BJ (cell line): ENCODE results near the gene ARHGAP42. TPM values are rescaled to one million over a fixed set of nuclear protein-coding genes. Genes with fewer than 3 reads are reported as not detected.

Source experiments
- CTCF ChIA-PET: fragments of 350-600 bp; formaldehyde crosslinking; extraction: SDS; loops from one replicate; lab custom pipeline; 2021; ENCODE audit warnings: antibody characterized with exemption, inconsistent platforms; lab: Yijun Ruan, JAX
- POLR2A ChIA-PET: fragments of 300-600 bp; sonication (Branson Sonifier 250); formaldehyde crosslinking; extraction: SDS; loops from one replicate; lab custom pipeline; 2021; ENCODE audit warnings: antibody characterized with exemption; lab: Charles Lee
- DNase-seq: peaks from one replicate; pipeline ENCODE4 v3.0.0-alpha.2; 2011; ENCODE audit warnings: low read depth
- H3K27me3 ChIP-seq: 2 replicates; pipeline ENCODE4 v1.6.0; 2011; ENCODE audit warnings: low read length; ENCODE audit not compliant: control insufficient read depth, insufficient read depth
- H3K36me3 ChIP-seq: 2 replicates; pipeline ENCODE4 v1.5.1; 2011; ENCODE audit warnings: low read length; ENCODE audit not compliant: control insufficient read depth, insufficient read depth
- H3K4me3 ChIP-seq: 2 replicates; pipeline ENCODE4 v1.5.1; 2011; ENCODE audit warnings: low read depth, mild to moderate bottlenecking, control low read depth, low read length
- CTCF ChIP-seq: IDR thresholded peaks from 2 replicates; pipeline ENCODE4 v1.5.1; 2011; ENCODE audit warnings: low read depth, mild to moderate bottlenecking, control low read depth, inconsistent platforms, low read length, moderate library complexity; ENCODE audit not compliant: insufficient read depth
- polyA plus RNA-seq: library from polyadenylated mRNA; depleted of rRNA; stranded (reverse); fragments of >200 nt; gene quantifications from 2 replicates; pipeline ENCODE4 v1.2.3, GENCODE V29; 2011

Gene ARHGAP42
- polyA plus RNA-seq, 1 experiment, result 0.76 TPM

GRCh38 chr11:100686476-100687053 is 523 bp upstream of the ARHGAP42 start:
- ChIA-PET POLR2A (no interaction called here), CTCF (no interaction called here)
- H3K27me3 ChIP-seq, result no peaks in the 10 kb centered on the region
- no peak for DNase-seq
- peak overlapping the region; percentile 53 for H3K4me3 ChIP-seq
- H3K36me3 ChIP-seq, result no peaks in the 10 kb centered on the region
- TF ChIP-seq CTCF, result no peak

- H3K4me3 ChIP-seq, result peak overlapping the region; percentile 53
- peak; percentile 30 for DNase-seq
- ChIA-PET CTCF (interaction anchor here (0.7 to 2.2 kb wide), 18 partner anchors 10 to 244 kb away, joined by 3 to 13 read pairs (median 4); no protein-coding TSS in a partner anchor), POLR2A (no interaction called here)
- H3K27me3 ChIP-seq, result no peaks in the 10 kb centered on the region
- no peaks in the 10 kb centered on the region for H3K36me3 ChIP-seq
- TF ChIP-seq CTCF, result peak; percentile 75
Observed at GRCh38 chr11:100687630-100688395, 725 bp downstream of the ARHGAP42 start.

- ChIA-PET POLR2A (no interaction called here), CTCF (interaction anchor here (0.6 to 2.2 kb wide), 4 partner anchors 10 to 238 kb away, joined by 3 to 7 read pairs (median 3); no protein-coding TSS in a partner anchor)
- no peak overlapping the region for H3K4me3 ChIP-seq
Observed at GRCh38 chr11:100689141-100689540, 2.1 kb downstream of the ARHGAP42 start.

GRCh38 chr11:100691896-100692653 is 5.0 kb downstream of the ARHGAP42 start:
- POLR2A ChIA-PET, result no interaction called here
- no peak for DNase-seq
- CTCF ChIA-PET, result interaction anchor here (0.7 to 1.2 kb wide), 3 partner anchors 9 to 1878 kb away, joined by 3 to 5 read pairs (median 3); no protein-coding TSS in a partner anchor
- no peaks in the 10 kb centered on the region for H3K36me3 ChIP-seq
- TF ChIP-seq CTCF, result no peak
- H3K4me3 ChIP-seq, result no peak overlapping the region
- H3K27me3 ChIP-seq, result no peaks in the 10 kb centered on the region

More at GRCh38 chr11:100689141-100689540, 2.1 kb downstream of the ARHGAP42 start:
- no peak for DNase-seq
- Histone ChIP-seq H3K27me3 (no peaks in the 10 kb centered on the region), H3K36me3 (no peaks in the 10 kb centered on the region)
- TF ChIP-seq CTCF, result no peak

GRCh38 chr11:100695911-100696310 is 8.8 kb downstream of the ARHGAP42 start:
- TF ChIP-seq CTCF, result no peak
- ChIA-PET POLR2A (no interaction called here), CTCF (interaction anchor here (0.7 to 1.7 kb wide), 2 partner anchors 13 to 34 kb away, joined by 3 to 4 read pairs; no protein-coding TSS in a partner anchor)
- Histone ChIP-seq H3K27me3 (no peaks in the 10 kb centered on the region), H3K4me3 (no peak overlapping the region), H3K36me3 (no peaks in the 10 kb centered on the region)
- DNase-seq, result no peak
